GM12878 (cell line): ENCODE results near the gene COA1. TPM values are rescaled to one million over a fixed set of nuclear protein-coding genes. Genes with fewer than 3 reads are reported as not detected.
A peak's percentile ranks its signal among the peaks of the same experiment; 100 is the strongest.

Experiments
- ASH2L ChIP-seq: fragments of 300-600, 200-600 bp; sonication (generic); IDR thresholded peaks from 2 replicates; pipeline ENCODE4 v1.6.1; 2017; ENCODE audit warnings: low read depth, mild to moderate bottlenecking, borderline replicate concordance
- ATF7 ChIP-seq: fragments of 450-650 bp; IDR thresholded peaks from 2 replicates; pipeline ENCODE4 v1.6.1; 2016; ENCODE audit warnings: low read depth, mild to moderate bottlenecking
- BCLAF1 ChIP-seq: fragments of 450-650 bp; IDR thresholded peaks from 2 replicates; pipeline ENCODE4 v1.6.1; 2017; ENCODE audit warnings: antibody characterized with exemption, mild to moderate bottlenecking, moderate library complexity
- CHD1 ChIP-seq: IDR thresholded peaks from 2 replicates; pipeline ENCODE4 v1.6.1; 2012; ENCODE audit warnings: low read depth, low read length, improper control_type of control experiment
- EED ChIP-seq: sonication (generic); IDR thresholded peaks from 2 replicates; pipeline ENCODE4 v1.6.1; 2016; ENCODE audit warnings: antibody characterized with exemption, low read depth
- EZH2 ChIP-seq: IDR thresholded peaks from 2 replicates; pipeline ENCODE4 v1.6.1; 2012; ENCODE audit warnings: low read depth, mild to moderate bottlenecking, control low read depth, inconsistent platforms, low read length, borderline replicate concordance; ENCODE audit not compliant: control insufficient read depth
- HDGF ChIP-seq: fragments of 450-650 bp; IDR thresholded peaks from 2 replicates; pipeline ENCODE4 v1.6.1; 2016; ENCODE audit warnings: antibody characterized with exemption
- JUND ChIP-seq: IDR thresholded peaks from 2 replicates; pipeline ENCODE4 v1.6.1; 2012; ENCODE audit warnings: low read depth, mild to moderate bottlenecking, low read length, improper control_type of control experiment, moderate library complexity
- MYC ChIP-seq: IDR thresholded peaks from 2 replicates; pipeline ENCODE4 v1.6.1; 2011; ENCODE audit warnings: mild to moderate bottlenecking, low read length, moderate library complexity, inconsistent platforms; ENCODE audit not compliant: insufficient read depth, insufficient replicate concordance, insufficient read length, severe bottlenecking
- NBN ChIP-seq: fragments of 450-650 bp; IDR thresholded peaks from 2 replicates; pipeline ENCODE4 v1.6.1; 2016
- NR2F1 ChIP-seq: fragments of 450-650 bp; conservative IDR thresholded peaks from 2 replicates; pipeline ENCODE4 v1.6.1; 2017; ENCODE audit warnings: mild to moderate bottlenecking
- PAX5 ChIP-seq: IDR thresholded peaks from 2 replicates; pipeline ENCODE4 v1.6.1; 2011; ENCODE audit warnings: low read depth, low read length, borderline replicate concordance
- POLR2AphosphoS2 ChIP-seq: IDR thresholded peaks from 2 replicates; pipeline ENCODE4 v1.6.1; 2011; ENCODE audit warnings: low read depth, mild to moderate bottlenecking, low read length, improper control_type of control experiment, moderate library complexity
- RAD51 ChIP-seq: fragments of 450-650 bp; IDR thresholded peaks from 2 replicates; pipeline ENCODE4 v1.6.1; 2016; ENCODE audit warnings: moderate library complexity, mild to moderate bottlenecking, inconsistent platforms
- RB1 ChIP-seq: fragments of 450-650 bp; formaldehyde crosslinking; IDR thresholded peaks from 2 replicates; pipeline ENCODE4 v1.6.1; 2017; ENCODE audit warnings: mild to moderate bottlenecking, borderline replicate concordance
- RCOR1 ChIP-seq: conservative IDR thresholded peaks from 2 replicates; pipeline ENCODE4 v1.6.1; 2012; ENCODE audit warnings: low read depth, low read length, improper control_type of control experiment
- WRNIP1 ChIP-seq: IDR thresholded peaks from 2 replicates; pipeline ENCODE4 v1.6.1; 2011; ENCODE audit warnings: low read depth, low read length, improper control_type of control experiment, borderline replicate concordance
- polyA plus RNA-seq, 11 experiments: library from polyadenylated mRNA; depleted of rRNA in 4 of 11; unstranded in 6 of 11; stranded (reverse) in 5 of 11; fragments of >200 nt; fragmentation: Nextera tagmentation in 4 of 11; fragmentation: Illumina TruSeq in 1 of 11; extraction: Ambion mirVana in 4 of 11; extraction: Trizol in 1 of 11; gene quantifications; 1 replicate in 1 of 11; 2 replicates in 10 of 11; pipeline versions ENCODE4 v1.2.1 to v1.2.3, GENCODE V29; 2011 to 2016; ENCODE audit warnings: inconsistent platforms in 2 of 11, missing spikeins in 2 of 11, low read depth in 1 of 11
- total RNA-seq, 4 experiments: library from RNA; depleted of rRNA in 3 of 4; stranded (reverse); fragments of >200 nt in 3 of 4; fragmentation: Illumina TruSeq in 1 of 4; extraction: Trizol in 1 of 4; gene quantifications; 2 replicates each; pipeline versions ENCODE4 v1.2.1 to v1.2.3, GENCODE V29; 2013 to 2021
- TF ChIP-seq, protein P1 (sequence below): fragments of 450-650 bp; IDR thresholded peaks from 2 replicates; pipeline ENCODE4 v1.6.1; 2016; ENCODE audit warnings: mild to moderate bottlenecking, moderate library complexity, borderline replicate concordance
- TF ChIP-seq, protein P2 (sequence below): IDR thresholded peaks from 2 replicates; pipeline ENCODE4 v1.6.1; 2012; ENCODE audit warnings: low read depth, low read length, improper control_type of control experiment

Gene COA1
- total and polyA plus RNA-seq, 10 of the 15 experiments (the other 5 are each of a cell fraction or from before 2014, with no cell fraction given): 83.1 to 258 (median 111) TPM

DNA sequence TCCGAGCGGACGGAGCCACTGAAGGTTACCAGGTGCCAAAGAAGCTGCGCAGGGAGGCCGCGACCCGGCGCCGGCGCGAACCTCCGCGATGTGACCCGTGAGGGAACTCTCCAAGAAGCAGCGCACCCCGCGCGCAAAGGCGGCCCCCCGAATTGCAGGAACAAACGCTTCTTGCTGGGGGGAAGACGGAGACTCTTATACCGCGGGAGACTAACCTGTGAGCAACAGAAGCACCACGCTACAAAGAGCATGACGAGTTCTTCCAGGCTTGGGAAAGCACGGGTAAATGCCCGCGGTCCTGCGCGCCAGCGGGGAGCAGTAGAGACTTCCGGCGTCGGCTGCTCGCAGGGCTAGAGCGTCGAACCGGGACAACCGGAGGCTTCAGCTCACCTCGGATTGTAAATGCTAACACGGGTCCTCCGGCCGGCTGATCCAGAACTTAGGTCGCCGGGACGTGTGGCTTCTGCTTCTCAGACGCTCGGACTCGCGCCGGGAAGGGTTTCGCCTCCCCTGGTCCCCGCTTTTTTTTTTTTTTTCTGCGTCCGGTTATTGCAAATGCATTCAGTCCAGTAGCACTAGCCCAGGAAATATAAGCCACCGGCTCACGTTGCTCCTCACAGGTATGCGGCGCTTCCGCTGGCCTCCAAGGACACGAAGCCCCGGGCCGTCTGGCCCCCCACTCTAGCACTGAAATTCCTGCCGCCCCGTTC is at the start of gene COA1 (continued):
- TF ChIP-seq, protein P1, sequence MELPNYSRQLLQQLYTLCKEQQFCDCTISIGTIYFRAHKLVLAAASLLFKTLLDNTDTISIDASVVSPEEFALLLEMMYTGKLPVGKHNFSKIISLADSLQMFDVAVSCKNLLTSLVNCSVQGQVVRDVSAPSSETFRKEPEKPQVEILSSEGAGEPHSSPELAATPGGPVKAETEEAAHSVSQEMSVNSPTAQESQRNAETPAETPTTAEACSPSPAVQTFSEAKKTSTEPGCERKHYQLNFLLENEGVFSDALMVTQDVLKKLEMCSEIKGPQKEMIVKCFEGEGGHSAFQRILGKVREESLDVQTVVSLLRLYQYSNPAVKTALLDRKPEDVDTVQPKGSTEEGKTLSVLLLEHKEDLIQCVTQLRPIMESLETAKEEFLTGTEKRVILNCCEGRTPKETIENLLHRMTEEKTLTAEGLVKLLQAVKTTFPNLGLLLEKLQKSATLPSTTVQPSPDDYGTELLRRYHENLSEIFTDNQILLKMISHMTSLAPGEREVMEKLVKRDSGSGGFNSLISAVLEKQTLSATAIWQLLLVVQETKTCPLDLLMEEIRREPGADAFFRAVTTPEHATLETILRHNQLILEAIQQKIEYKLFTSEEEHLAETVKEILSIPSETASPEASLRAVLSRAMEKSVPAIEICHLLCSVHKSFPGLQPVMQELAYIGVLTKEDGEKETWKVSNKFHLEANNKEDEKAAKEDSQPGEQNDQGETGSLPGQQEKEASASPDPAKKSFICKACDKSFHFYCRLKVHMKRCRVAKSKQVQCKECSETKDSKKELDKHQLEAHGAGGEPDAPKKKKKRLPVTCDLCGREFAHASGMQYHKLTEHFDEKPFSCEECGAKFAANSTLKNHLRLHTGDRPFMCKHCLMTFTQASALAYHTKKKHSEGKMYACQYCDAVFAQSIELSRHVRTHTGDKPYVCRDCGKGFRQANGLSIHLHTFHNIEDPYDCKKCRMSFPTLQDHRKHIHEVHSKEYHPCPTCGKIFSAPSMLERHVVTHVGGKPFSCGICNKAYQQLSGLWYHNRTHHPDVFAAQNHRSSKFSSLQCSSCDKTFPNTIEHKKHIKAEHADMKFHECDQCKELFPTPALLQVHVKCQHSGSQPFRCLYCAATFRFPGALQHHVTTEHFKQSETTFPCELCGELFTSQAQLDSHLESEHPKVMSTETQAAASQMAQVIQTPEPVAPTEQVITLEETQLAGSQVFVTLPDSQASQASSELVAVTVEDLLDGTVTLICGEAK: peak; percentile 91
- TF ChIP-seq RB1 (peak; percentile 83; the same call in 1 of the 2 replicates), MYC (peak; percentile 67), NR2F1 (peak; percentile 77), WRNIP1 (no peak), POLR2AphosphoS2 (peak; percentile 92; the same call in 1 of the 2 replicates), JUND (no peak), ATF7 (peak; percentile 53), HDGF (no peak), CHD1 (no peak), RAD51 (no peak; the same call in 1 of the 2 replicates), PAX5 (no peak), NBN (peak; percentile 94), BCLAF1 (no peak), ASH2L (peak; percentile 89; the same call in 1 of the 2 replicates), RCOR1 (peak; percentile 87; the same call in 1 of the 2 replicates), EED (peak; percentile 80), EZH2 (no peak)
- TF ChIP-seq, protein P2, sequence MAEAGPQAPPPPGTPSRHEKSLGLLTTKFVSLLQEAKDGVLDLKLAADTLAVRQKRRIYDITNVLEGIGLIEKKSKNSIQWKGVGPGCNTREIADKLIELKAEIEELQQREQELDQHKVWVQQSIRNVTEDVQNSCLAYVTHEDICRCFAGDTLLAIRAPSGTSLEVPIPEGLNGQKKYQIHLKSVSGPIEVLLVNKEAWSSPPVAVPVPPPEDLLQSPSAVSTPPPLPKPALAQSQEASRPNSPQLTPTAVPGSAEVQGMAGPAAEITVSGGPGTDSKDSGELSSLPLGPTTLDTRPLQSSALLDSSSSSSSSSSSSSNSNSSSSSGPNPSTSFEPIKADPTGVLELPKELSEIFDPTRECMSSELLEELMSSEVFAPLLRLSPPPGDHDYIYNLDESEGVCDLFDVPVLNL: peak; percentile 46; the same call in 1 of the 2 replicates
